HG03457 (cell line): Measurements from ENCODE around the gene ASF1B.
"Not testable (repeated sequence)": the region's sequence is repeated elsewhere in the genome, so short reads cannot be mapped to it uniquely, and the experiment has no call there.

ENCODE experiments used
- ATAC-seq: cut with Tn5 transposase; IDR thresholded peaks from one replicate; pipeline ENCODE4 v1.9.1; 2021; ENCODE audit warnings: moderate number of reproducible peaks; ENCODE audit not compliant: unreplicated experiment

The ASF1B gene

GRCh38 chr19:14160017-14160703, 23.8 kb upstream of the ASF1B start:
- ATAC-seq = no peak

- no peak for ATAC-seq
Observed at GRCh38 chr19:14159059-14159458, 22.7 kb upstream of the ASF1B start.

DNA sequence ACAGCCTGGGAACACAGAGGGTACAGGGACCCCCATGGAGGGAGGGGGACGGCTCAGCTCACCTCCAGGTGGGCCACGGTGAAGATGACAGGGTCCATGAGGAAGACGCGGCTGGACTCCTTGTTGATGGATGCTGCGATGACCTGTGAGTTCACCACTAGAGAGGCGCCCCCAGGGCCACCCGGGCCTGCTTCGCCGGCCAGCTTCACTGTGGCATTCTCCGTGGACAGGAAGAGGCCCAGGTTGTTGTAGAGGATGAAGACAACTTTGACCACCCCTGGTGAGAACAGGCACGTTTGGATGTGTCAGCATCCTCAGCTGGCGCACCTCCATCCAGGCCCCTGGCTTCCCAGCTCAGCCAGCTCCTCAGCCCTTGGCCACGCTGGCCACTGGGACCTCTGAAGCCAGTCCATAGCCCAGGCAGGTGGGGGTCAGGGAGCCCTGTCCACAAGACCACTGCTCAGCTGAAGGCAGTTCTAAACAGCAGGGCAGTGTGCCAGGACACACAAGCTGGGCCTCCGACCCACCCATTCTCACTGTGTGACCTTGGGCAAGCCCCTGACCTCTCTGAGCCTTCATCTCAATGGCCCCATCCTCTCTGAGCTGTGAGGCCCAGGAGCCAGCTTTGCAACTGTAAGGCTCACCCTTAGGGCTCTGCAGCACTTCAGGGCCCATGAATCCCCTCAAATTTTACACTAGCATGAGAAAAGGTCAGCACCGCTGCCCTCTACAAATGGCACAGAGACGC, 22.1 kb upstream of the ASF1B start:
- no peak for ATAC-seq

DNA sequence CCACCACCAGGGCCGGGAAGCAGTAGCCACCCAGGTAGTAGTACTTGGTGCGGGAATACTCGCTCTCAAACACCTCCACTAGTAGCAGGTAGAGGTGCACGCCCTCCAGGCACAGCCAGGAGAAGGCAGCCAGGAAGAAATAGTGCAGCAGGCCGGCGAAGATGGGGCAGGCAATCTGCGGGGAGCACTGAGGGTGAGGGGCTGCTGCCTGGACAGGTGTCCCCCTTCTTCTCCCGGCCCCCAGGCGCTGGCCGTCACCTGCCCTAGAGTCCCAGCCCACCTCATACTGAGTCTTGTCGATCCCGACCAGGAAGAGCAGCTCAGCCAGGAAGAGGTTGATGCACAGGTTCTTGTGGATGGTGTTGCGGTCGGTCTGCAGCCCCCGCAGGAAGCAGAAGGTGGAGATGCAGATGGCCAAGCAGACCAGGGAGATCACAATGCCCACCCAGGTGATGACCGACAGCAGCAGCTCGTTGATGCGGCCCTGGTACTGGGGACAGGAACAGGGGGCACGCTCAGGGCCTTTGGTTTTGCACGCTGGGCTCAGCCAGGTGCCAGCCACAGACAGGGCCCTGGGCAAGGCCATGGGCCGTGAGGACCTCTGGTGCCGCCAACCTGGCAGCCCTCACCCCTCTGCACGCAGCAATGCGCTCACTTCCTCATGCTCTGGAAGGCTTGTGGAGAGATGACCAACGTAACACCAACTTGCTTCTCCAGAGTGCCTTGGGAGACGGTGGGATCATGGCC, 20.8 kb upstream of the ASF1B start:
- no peak for ATAC-seq

DNA sequence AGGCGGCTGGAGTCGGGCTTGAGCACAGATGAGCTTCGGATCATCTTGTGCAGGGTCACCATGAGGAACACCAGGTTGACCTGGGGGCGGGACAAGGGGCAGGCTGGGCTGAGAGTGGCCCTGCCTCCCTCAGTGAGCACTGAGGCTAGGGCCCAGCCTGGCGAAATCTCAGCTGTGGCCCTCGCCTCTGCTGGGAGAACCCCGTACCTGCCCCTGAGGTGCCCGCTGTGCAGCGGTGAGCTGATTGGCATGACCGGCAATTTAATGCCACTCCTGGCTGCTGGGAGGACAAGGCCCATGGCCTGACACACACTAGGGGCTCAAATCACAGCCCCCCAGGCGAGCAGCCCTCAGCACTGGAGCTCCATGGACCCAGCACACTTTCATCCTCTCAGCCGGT, 19.7 kb upstream of the ASF1B start:
- no peak for ATAC-seq

- no peak for ATAC-seq
Observed at GRCh38 chr19:14155371-14155770, 19.0 kb upstream of the ASF1B start.

DNA sequence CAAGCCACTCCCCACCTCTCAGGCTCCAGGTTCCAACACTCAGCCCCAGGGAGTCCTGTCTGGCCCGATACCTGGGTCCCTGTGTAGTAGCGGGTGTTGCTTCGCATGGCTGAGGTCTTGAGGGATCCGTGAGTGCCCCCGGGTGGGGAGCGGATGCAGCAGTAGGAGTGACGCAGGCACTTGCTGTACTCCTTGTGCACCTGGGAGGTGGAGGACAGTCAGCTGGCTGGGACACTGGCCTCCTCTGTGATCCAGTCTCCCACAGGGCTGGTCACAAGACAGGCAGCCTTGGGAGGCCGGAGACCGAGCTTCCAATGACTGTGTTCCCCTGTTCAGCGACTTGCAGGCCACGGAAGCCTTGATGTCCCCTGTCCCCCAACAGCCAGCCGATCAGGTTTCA, 16.3 kb upstream of the ASF1B start:
- no peak for ATAC-seq

DNA sequence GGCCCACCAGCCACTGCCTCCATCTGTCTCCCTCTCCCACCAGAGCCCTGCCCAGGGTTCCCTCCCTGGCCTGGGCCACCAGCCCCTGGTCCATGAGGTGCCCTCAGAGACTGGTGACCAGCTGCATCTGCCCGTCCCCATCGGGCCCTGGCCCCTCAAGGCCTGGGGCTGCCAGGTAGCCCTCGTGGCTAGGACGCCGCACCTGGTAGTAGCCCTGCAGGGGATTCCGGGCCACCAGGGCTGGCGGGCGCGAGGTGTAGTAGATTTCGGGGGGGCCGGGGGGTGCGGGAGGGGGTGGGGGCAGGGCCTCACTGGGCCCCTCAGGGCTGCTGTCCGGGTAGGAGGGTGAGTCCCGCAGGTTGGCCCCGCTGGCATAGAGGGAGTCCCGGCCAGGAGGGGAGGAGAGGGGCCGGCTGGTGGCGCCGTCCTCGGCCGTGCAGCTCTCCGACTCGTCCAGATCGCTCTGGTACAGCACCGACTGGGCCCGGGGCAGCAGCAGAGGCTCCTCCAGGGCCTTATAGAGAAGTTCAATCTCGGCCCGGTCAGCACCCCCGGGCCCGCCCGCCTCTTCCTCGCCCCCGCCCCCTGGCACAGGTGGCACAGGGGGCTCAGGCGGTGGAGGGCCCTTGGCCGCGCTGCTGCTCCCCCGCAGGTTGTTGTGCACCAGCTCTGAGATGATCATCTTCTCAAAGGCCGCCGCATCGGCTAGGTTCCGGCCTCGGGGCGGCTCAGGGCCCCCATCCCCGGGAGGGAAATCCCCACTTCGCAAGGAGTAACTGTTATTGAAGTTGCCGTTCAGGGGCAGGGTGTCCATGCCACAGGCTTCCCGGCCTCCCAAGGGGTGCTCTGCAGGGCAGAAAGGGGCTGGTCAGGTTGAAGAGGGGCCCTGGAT, 14.6 kb upstream of the ASF1B start:
- ATAC-seq = no peak

DNA sequence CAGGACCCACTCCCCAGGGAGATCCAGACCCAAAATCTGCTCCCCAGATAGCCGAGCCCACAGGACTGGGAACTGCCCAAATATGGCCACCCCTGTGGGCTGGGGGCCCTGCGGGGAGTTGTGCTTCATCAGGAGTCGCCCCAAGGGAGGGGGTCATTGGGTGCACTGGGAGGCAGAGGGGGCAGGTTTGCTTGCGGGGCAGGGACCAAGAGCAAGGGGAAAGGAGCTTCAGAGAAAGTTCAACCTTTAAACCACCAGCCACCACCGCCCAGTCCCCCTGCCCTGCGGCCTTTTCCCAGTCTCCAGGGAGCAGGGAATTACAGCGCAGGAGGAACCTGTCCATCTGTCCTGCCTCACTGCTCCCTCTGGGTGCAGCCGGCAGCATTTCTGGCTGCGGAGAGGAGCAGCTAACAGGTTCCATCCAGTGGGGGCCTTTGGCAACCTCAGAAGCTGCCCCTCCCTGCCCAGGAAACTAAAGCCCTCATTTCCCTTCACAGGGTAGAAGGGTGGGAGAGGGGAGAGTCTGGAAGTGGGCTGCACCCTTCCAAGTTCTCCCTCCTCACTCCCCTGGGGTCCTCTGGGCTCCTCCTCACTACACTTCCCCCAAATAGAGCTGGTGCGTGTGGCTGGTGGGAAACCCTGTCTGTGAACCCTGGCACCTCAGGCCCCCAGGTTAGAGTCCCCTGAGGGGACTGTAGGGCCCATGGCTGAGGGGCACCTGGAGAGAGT, 13.8 kb upstream of the ASF1B start:
- ATAC-seq = no peak

- ATAC-seq = no peak
Observed at GRCh38 chr19:14149509-14149994, 13.2 kb upstream of the ASF1B start.

DNA sequence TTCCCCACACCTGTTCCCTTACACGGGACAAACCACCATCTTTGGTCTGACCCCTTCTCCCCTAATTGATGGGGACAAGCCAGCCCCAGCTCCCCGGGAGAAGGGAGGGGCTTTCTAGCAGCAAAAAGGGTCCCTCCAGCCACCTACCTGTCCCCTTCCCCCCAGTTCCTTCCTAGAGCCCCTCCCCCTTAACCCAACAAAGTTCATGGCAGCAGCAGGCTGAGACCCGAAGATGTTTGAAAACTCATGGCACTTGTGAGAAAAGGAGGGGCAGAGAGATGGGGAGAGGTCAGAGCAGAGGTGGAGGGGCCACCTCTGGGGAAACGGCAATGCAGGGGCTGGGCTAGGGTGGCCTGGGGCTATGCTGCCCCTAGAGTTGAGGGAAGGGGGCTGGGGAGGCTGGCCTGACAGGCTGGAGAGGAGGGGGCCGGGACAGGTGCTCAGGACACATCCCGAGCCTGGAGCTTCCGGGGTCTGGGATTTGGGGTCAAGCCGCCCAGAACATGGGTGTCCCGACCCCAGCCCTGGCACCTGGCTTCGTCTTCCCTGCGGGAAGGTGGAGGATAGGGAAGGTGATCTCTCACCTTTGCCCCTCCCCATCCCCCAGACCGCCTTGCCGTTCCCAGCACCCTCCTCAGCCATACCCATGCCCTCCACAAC, 12.5 kb upstream of the ASF1B start:
- ATAC-seq = no peak

DNA sequence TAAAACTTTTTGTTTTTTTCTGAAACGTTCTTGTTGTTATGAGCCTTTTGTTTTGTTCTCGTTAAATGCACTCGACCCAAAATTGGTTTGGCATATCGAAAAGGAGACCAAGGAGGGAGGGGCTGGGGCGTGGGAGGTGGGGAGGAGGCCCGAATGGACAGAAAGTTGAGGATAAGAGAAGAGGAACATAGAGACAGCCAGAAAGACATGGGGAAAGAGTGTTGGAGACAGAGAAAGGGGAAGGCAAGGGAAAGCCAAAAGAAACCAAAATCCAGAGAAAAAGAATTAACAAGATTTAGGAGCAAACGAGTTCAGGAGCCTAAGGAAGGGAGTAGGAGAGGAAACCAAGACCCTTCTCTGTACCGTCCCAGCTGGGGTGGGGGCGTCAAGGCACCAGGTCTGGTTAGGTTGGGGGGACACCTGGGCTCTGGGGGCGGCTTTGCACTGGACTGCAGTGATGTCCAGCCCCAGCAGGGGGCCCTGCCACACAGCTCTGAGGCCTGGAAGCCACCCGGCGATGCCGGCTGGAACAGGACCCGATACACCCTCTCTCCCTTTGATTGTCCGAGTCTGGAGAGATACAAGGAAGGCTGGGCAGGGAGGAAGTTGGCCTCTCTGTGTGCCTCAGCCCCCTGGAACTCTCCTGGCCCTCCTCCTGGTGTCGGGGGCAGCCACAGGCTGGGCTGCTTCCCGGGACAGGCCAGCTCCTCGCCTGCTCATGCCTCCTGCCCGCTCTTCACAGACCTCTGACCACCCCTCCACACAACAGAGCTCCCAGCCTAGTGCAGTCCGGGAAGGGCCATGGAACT, 11.6 kb upstream of the ASF1B start:
- no peak for ATAC-seq

GRCh38 chr19:14146789-14147216, 10.4 kb upstream of the ASF1B start:
- no peak for ATAC-seq

DNA sequence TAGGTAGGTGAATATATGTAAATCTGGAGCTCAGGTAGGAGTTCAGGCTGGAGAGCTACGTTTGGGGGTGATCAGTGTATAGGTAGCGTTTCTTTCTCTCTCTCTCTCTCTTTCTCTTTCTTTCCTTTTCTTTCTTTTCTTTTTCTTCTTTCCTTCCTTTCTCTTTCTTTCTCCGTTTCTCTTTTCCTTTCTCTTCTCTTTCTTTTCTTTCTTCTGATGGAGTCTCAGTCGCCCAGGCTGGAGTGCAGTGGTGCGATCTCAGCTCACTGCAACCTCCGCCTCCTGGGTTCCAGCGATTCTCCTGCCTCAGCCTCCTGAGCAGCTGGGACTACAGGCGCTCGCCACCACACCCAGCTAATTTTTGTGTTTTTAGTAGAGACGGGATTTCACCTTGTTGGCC, 9.8 kb upstream of the ASF1B start:
- ATAC-seq = not testable (repeated sequence)

DNA sequence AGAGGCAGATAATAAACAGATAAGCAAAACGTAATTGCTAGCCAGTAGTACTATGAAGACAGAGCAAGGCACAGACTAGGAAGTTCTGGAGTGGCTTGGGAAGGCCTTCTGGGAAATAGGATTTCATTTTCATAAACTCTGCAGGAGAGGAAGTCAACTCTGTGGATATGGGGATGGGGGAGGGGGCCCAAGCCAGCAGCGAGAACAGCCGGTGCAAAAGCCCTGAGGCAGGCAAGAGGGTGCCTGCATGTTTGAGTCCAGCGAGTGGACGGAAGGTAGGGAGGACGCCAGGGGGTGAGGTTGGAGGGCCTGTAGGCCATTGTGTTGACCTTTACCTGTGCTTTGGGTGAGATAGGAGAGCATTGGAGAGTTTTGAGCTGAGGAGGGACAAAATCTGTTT, 9.0 kb upstream of the ASF1B start:
- ATAC-seq = no peak

GRCh38 chr19:14142262-14143190, 6.1 kb upstream of the ASF1B start:
- no peak for ATAC-seq

DNA sequence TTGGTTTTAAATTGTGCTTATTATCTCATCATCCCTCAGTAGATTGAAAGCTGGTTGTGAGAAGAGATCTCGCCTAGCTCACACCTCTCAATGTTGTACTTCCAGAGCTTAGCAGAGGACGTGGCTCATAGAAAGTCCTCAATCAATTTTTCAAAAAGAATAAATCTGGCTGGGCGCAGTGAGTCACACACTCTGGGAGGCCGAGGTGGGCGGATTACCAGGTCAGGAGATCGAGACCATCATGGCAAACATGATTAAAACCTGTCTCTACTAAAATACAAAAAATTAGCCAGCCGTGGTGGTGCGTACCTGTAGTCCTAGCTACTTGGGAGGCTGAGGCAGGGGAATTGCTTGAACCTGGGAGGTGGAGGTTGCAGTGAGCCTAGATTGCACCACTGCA, 4.7 kb upstream of the ASF1B start:
- no peak for ATAC-seq

DNA sequence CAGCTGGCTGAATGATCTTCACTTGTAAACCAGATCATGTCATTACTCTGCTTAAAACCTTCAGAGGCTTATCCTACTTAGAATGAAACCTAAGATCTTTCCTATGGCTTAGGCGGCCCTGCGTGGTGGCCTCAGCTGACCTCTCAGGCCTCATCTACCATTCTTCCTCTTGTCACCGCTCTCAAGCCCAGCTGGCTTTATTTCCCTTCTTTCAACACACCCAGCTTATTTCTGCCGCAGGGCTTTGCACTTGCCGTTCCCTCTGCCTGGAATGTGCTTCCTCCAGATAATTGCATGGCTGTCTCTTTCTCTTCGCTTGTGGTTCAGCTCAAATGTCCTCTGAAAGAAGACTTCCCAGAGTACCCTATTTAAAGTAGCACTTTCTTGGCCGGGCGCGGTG, 3.6 kb upstream of the ASF1B start:
- ATAC-seq = no peak
